Ascending aorta (tissue), 2 donors: ENCODE data around the gene FRYL. TPM values are rescaled to one million over a fixed set of nuclear protein-coding genes. Genes with fewer than 3 reads are reported as not detected.

Source experiments
- DNase-seq, 2 donors: peaks; one replicate each; pipeline ENCODE4 v3.0.0-alpha.2; 2019; ENCODE audit warnings: low spot score in 2 of 2
- H3K27ac ChIP-seq, 2 donors: fragments of 200-600 bp; sonication (generic); one replicate each; pipeline ENCODE4 v1.5.1; 2016 to 2017; ENCODE audit warnings: mild to moderate bottlenecking in 1 of 2
- H3K27me3 ChIP-seq: fragments of 200-600 bp; sonication (generic); one replicate; pipeline ENCODE4 v1.5.1; 2017
- H3K36me3 ChIP-seq, 2 donors: fragments of 200-600 bp; sonication (generic); one replicate each; pipeline ENCODE4 v1.5.1; 2016
- H3K4me1 ChIP-seq, 2 donors: fragments of 200-600 bp; sonication (generic); one replicate each; pipeline ENCODE4 v1.5.1; 2016 to 2017; ENCODE audit warnings: mild to moderate bottlenecking in 1 of 2
- H3K4me3 ChIP-seq, 2 donors: fragments of 200-600 bp; sonication (generic); one replicate each; pipeline ENCODE4 v1.5.1; 2016 to 2017; ENCODE audit warnings: mild to moderate bottlenecking in 1 of 2
- H3K9me3 ChIP-seq, 2 donors: fragments of 200-600 bp; sonication (generic); one replicate each; pipeline ENCODE4 v1.5.1; 2016
- CTCF ChIP-seq, 3 experiments: fragments of 200-600 bp in 2 of 3; fragments of 450-650 bp in 1 of 3; sonication (generic) in 2 of 3; IDR thresholded peaks; one replicate each; pipeline ENCODE4 v1.5.1; 2016 to 2019; ENCODE audit warnings: antibody characterized with exemption in 3 of 3, mild to moderate bottlenecking in 1 of 3, moderate library complexity in 1 of 3
- intact Hi-C: fragments of 100-400 bp; cut with DNase I; formaldehyde crosslinking; loops from one replicate; pipeline ENCODE4 v1.15.1; 2023
- total RNA-seq: library from RNA; depleted of rRNA; stranded (reverse); fragments of >200 nt; gene quantifications from one replicate; pipeline ENCODE4 v1.1.0, GENCODE V29; 2016

The FRYL gene
- total RNA-seq, 1 donor from 2014 or later: 40.6 TPM

GRCh38 chr4:48518143-48518542 is 261.9 kb downstream of the FRYL start:
- no peaks in the 10 kb centered on the region for H3K27me3 ChIP-seq
- intact Hi-C loops: no loop called here
- no peak overlapping the region for H3K4me3 ChIP-seq
- DNase-seq: no peak
- no peak overlapping the region for H3K27ac ChIP-seq
- no peaks in the 10 kb centered on the region for H3K4me1 ChIP-seq
- no peak for TF ChIP-seq CTCF (IDR thresholded peaks at IDR 0.05)
- peaks cover 53 to 77% of the 10 kb centered on the region in 2 donors for H3K36me3 ChIP-seq
- H3K9me3 ChIP-seq: no peaks in the 10 kb centered on the region

GRCh38 chr4:48509543-48509942 is 270.5 kb downstream of the FRYL start:
- peaks cover 60 to 81% of the 10 kb centered on the region in 2 donors for H3K36me3 ChIP-seq
- no peaks in the 10 kb centered on the region for H3K27me3 ChIP-seq
- no peaks in the 10 kb centered on the region for H3K9me3 ChIP-seq
- no peaks in the 10 kb centered on the region for H3K4me1 ChIP-seq
- intact Hi-C loops: no loop called here
- H3K4me3 ChIP-seq: no peak overlapping the region
- H3K27ac ChIP-seq: no peak overlapping the region
- TF ChIP-seq CTCF (IDR thresholded peaks at IDR 0.05): no peak
- no peak for DNase-seq

- H3K9me3 ChIP-seq: no peaks in the 10 kb centered on the region
- intact Hi-C loops: no loop called here
- H3K27ac ChIP-seq: no peak overlapping the region
- H3K27me3 ChIP-seq: no peaks in the 10 kb centered on the region
- DNase-seq: no peak
- no peak overlapping the region for H3K4me3 ChIP-seq
- peaks cover 51 to 54% of the 10 kb centered on the region in 2 donors for H3K36me3 ChIP-seq
- no peak for TF ChIP-seq CTCF (IDR thresholded peaks at IDR 0.05)
- no peaks in the 10 kb centered on the region for H3K4me1 ChIP-seq
Measured at GRCh38 chr4:48506716-48507115, 273.4 kb downstream of the FRYL start.

- Histone ChIP-seq H3K4me1 (no peaks in the 10 kb centered on the region), H3K4me3 (no peak overlapping the region), H3K9me3 (no peaks in the 10 kb centered on the region), H3K27me3 (no peaks in the 10 kb centered on the region), H3K27ac (no peak overlapping the region), H3K36me3 (peaks cover 43 to 53% of the 10 kb centered on the region in 2 donors)
- no peak for TF ChIP-seq CTCF (IDR thresholded peaks at IDR 0.05)
- intact Hi-C loops: no loop called here
- no peak for DNase-seq
Measured at GRCh38 chr4:48504352-48504751, 275.7 kb downstream of the FRYL start.

GRCh38 chr4:48504026-48504330 is 276.1 kb downstream of the FRYL start:
- Histone ChIP-seq H3K9me3 (no peaks in the 10 kb centered on the region), H3K4me3 (no peak overlapping the region), H3K36me3 (peaks cover 45 to 53% of the 10 kb centered on the region in 2 donors), H3K27me3 (no peaks in the 10 kb centered on the region), H3K4me1 (no peaks in the 10 kb centered on the region), H3K27ac (no peak overlapping the region)
- TF ChIP-seq CTCF (IDR thresholded peaks at IDR 0.05): no peak
- intact Hi-C loops: no loop called here
- no peak for DNase-seq
